OCI-LY7 (cell line): Measurements from ENCODE around the gene ELAPOR2. TPM values are rescaled to one million over a fixed set of nuclear protein-coding genes. Genes with fewer than 3 reads are reported as not detected.

Experiments used
- BruUV-seq: library from RNA; stranded (reverse); fragments of 400-500 nt; replicated peaks from 2 replicates; lab custom pipeline; 2021; lab: Mats Ljungman, UMichigan
- CTCF ChIA-PET: fragments of 300-600 bp; sonication (Branson Sonifier 250); formaldehyde crosslinking; loops from one replicate; lab custom pipeline; 2022; ENCODE audit warnings: antibody characterized with exemption; ENCODE audit not compliant: unreplicated experiment; lab: Charles Lee
- POLR2A ChIA-PET: fragments of 300-600 bp; sonication (Branson Sonifier 250); formaldehyde crosslinking; loops from one replicate; lab custom pipeline; 2022; ENCODE audit warnings: antibody characterized with exemption; lab: Charles Lee
- DNase-seq: peaks from one replicate; pipeline ENCODE4 v3.0.0-alpha.2; 2015; ENCODE audit warnings: low spot score
- H2AFZ ChIP-seq: fragments of 200-600 bp; sonication (generic), shearing (Covaris generic); 2 replicates; pipeline ENCODE4 v1.6.1; 2014; ENCODE audit warnings: mild to moderate bottlenecking, antibody characterized with exemption, low read length, moderate library complexity
- H3K27ac ChIP-seq: fragments of 200-600 bp; sonication (generic); 2 replicates; pipeline ENCODE4 v1.5.1; 2014; ENCODE audit warnings: mixed run types, low read depth, mild to moderate bottlenecking, moderate library complexity, low read length, inconsistent platforms; ENCODE audit not compliant: poor library complexity, severe bottlenecking
- H3K36me3 ChIP-seq: fragments of 200-600 bp; sonication (generic); 2 replicates; pipeline ENCODE4 v1.6.1; 2014; ENCODE audit warnings: mild to moderate bottlenecking, antibody characterized with exemption, low read length, moderate library complexity, mixed read lengths; ENCODE audit not compliant: insufficient read depth
- H3K4me1 ChIP-seq: fragments of 200-600 bp; sonication (generic); 2 replicates; pipeline ENCODE4 v1.5.1; 2014; ENCODE audit warnings: mild to moderate bottlenecking, low read length; ENCODE audit not compliant: insufficient read depth, poor library complexity, severe bottlenecking
- H3K4me2 ChIP-seq: fragments of 200-600 bp; sonication (generic); 2 replicates; pipeline ENCODE4 v1.6.1; 2014; ENCODE audit warnings: mild to moderate bottlenecking, low read length
- H3K4me3 ChIP-seq: fragments of 200-600 bp; sonication (generic); 2 replicates; pipeline ENCODE4 v1.5.1; 2014; ENCODE audit warnings: mild to moderate bottlenecking, low read depth, low read length; ENCODE audit not compliant: poor library complexity, severe bottlenecking
- H3K79me2 ChIP-seq: fragments of 200-600 bp; sonication (generic); 2 replicates; pipeline ENCODE4 v1.6.1; 2016; ENCODE audit warnings: low read depth, mild to moderate bottlenecking, low read length, moderate library complexity, mixed read lengths; ENCODE audit not compliant: insufficient read depth
- H3K9me2 ChIP-seq: fragments of 200-600 bp; sonication (generic); 2 replicates; pipeline ENCODE4 v1.6.1; 2016; ENCODE audit warnings: mild to moderate bottlenecking, low read length, mixed read lengths; ENCODE audit not compliant: insufficient read depth
- H3K9me3 ChIP-seq: fragments of 200-600 bp; sonication (generic); 2 replicates; pipeline ENCODE4 v1.6.1; 2014; ENCODE audit warnings: mild to moderate bottlenecking, mixed run types, low read length, mixed read lengths
- H4K20me1 ChIP-seq: fragments of 200-600 bp; sonication (generic); 2 replicates; pipeline ENCODE4 v1.6.1; 2014; ENCODE audit warnings: mild to moderate bottlenecking, antibody characterized with exemption, low read length, moderate library complexity, mixed read lengths; ENCODE audit not compliant: insufficient read depth
- EZH2phosphoT487 ChIP-seq: fragments of 200-600 bp; sonication (generic); IDR thresholded peaks from 2 replicates; pipeline ENCODE4 v1.6.1; 2018; ENCODE audit warnings: low read depth, borderline replicate concordance, mild to moderate bottlenecking, mixed run types, antibody characterized with exemption, low read length, moderate library complexity, mixed read lengths
- intact Hi-C: fragments of 100-400 bp; cut with micrococcal nuclease; formaldehyde crosslinking; loops from one replicate; pipeline ENCODE4 v1.10.0; 2022; ENCODE audit not compliant: unreplicated experiment
- total RNA-seq, 2 experiments: library from RNA; depleted of rRNA in 1 of 2; stranded (reverse); fragments of >200 nt in 1 of 2; shearing (Covaris generic) in 1 of 2; gene quantifications; 2 replicates each; pipeline ENCODE4 v1.2.3, GENCODE V29; 2014 to 2022
- TF ChIP-seq, protein P1 (sequence below): fragments of 200-600 bp; sonication (generic); conservative IDR thresholded peaks from 2 replicates; pipeline ENCODE4 v1.5.1; 2014; ENCODE audit warnings: mild to moderate bottlenecking, antibody characterized with exemption, low read length, moderate library complexity, mixed read lengths

ELAPOR2 gene
- total RNA-seq, 2 experiments from 2014 or later: 4.6 to 8.6 TPM

GRCh38 chr7:87083865-87084519 is 24.5 kb upstream of the ELAPOR2 start:
- H3K79me2 ChIP-seq: no peaks in the 10 kb centered on the region
- no peaks in the 10 kb centered on the region for H3K9me3 ChIP-seq
- H3K27ac ChIP-seq: no peak overlapping the region
- BruUV-seq: no TSS peak
- ChIA-PET POLR2A (no interaction called here), CTCF (no interaction called here)
- no peaks in the 10 kb centered on the region for H3K36me3 ChIP-seq
- no peak for DNase-seq
- no peak overlapping the region for H3K4me3 ChIP-seq
- TF ChIP-seq, protein P1, sequence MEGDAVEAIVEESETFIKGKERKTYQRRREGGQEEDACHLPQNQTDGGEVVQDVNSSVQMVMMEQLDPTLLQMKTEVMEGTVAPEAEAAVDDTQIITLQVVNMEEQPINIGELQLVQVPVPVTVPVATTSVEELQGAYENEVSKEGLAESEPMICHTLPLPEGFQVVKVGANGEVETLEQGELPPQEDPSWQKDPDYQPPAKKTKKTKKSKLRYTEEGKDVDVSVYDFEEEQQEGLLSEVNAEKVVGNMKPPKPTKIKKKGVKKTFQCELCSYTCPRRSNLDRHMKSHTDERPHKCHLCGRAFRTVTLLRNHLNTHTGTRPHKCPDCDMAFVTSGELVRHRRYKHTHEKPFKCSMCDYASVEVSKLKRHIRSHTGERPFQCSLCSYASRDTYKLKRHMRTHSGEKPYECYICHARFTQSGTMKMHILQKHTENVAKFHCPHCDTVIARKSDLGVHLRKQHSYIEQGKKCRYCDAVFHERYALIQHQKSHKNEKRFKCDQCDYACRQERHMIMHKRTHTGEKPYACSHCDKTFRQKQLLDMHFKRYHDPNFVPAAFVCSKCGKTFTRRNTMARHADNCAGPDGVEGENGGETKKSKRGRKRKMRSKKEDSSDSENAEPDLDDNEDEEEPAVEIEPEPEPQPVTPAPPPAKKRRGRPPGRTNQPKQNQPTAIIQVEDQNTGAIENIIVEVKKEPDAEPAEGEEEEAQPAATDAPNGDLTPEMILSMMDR: no peak
- no peak for TF ChIP-seq EZH2phosphoT487
- H3K4me2 ChIP-seq: no peak overlapping the region
- H4K20me1 ChIP-seq: no peaks in the 10 kb centered on the region
- H2AFZ ChIP-seq: no peak overlapping the region
- H3K9me2 ChIP-seq: no peaks in the 10 kb centered on the region
- intact Hi-C loops: no loop called here
- no peaks in the 10 kb centered on the region for H3K4me1 ChIP-seq

- H3K9me2 ChIP-seq: no peaks in the 10 kb centered on the region
- CTCF ChIA-PET: no interaction called here
Measured at GRCh38 chr7:87082675-87083074, 23.2 kb upstream of the ELAPOR2 start.

More at GRCh38 chr7:87082675-87083074, 23.2 kb upstream of the ELAPOR2 start:
- H3K9me3 ChIP-seq: no peaks in the 10 kb centered on the region
- H3K4me2 ChIP-seq: no peak overlapping the region
- POLR2A ChIA-PET: no interaction called here
- BruUV-seq: no TSS peak
- no peaks in the 10 kb centered on the region for H3K36me3 ChIP-seq
- H2AFZ ChIP-seq: no peak overlapping the region
- no peak overlapping the region for H3K27ac ChIP-seq
- no peaks in the 10 kb centered on the region for H4K20me1 ChIP-seq
- TF ChIP-seq EZH2phosphoT487: no peak
- TF ChIP-seq, protein P1: no peak
- intact Hi-C loops: no loop called here
- H3K4me3 ChIP-seq: no peak overlapping the region
- H3K79me2 ChIP-seq: no peaks in the 10 kb centered on the region
- DNase-seq: no peak
- no peaks in the 10 kb centered on the region for H3K4me1 ChIP-seq
